Mucosa of rectum (tissue), 2 donors: ENCODE measurements around the gene VIPR1.

ENCODE experiments used
- H3K27ac ChIP-seq, 2 donors: one replicate each; pipeline ENCODE4 v1.7.0; 2013; ENCODE audit warnings: inconsistent platforms in 2 of 2, low read depth in 2 of 2, low read length in 2 of 2
- H3K27me3 ChIP-seq, 2 donors: one replicate each; pipeline ENCODE4 v1.7.0; 2013; ENCODE audit warnings: low read length in 2 of 2; ENCODE audit not compliant: control insufficient read depth in 2 of 2, insufficient read depth in 2 of 2
- H3K36me3 ChIP-seq, 2 donors: one replicate each; pipeline ENCODE4 v1.7.0; 2013; ENCODE audit warnings: low read length in 2 of 2; ENCODE audit not compliant: control insufficient read depth in 2 of 2, insufficient read depth in 2 of 2
- H3K4me1 ChIP-seq, 2 donors: one replicate each; pipeline ENCODE4 v1.7.0; 2013; ENCODE audit warnings: low read length in 2 of 2, mild to moderate bottlenecking in 1 of 2; ENCODE audit not compliant: control insufficient read depth in 2 of 2, insufficient read depth in 2 of 2
- H3K4me3 ChIP-seq, 2 donors: one replicate each; pipeline ENCODE4 v1.7.0; 2013; ENCODE audit warnings: low read length in 2 of 2
- H3K9ac ChIP-seq, 2 donors: one replicate each; pipeline ENCODE4 v1.7.0; 2013; ENCODE audit warnings: low read length in 2 of 2, low read depth in 1 of 2, mild to moderate bottlenecking in 1 of 2
- H3K9me3 ChIP-seq, 2 donors: one replicate each; pipeline ENCODE4 v1.7.0; 2013; ENCODE audit warnings: low read length in 2 of 2; ENCODE audit not compliant: control insufficient read depth in 2 of 2
- donor health status: healthy.
- donor health status: Normal muscosa, but diverticular disease.

The VIPR1 gene

DNA sequence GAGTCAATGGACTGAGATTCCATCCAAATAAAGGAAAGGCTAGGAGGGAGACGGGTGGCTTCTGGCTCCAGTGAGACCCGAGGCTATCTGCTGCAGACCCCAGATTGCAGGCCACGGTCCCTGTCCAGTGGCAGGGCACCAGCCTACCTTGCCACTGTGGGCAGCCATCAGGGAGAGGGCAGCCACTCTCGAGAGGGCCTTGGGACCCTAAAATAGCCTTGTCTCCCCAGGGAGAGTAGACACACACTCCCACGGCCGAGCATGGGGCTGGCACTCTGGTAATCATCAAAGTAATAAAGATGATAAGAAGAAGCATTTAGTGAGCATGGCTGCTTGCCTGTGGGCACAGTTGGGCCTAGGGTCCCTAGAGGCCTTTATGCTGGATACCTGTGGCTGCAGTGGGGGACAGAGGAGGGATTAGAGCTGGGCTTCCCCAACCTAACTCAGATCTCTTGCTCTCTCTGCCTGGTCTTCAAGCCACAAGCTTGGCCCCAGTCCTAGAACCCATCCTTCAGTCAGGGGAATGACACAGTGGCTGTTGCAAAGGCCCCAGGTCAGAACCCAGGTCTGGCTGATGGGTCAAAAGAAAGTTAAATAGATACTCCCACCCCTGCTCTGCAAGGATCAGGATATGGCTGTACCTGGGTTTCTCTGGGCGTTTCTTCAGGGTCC, 9.2 kb upstream of the VIPR1 start:
- Histone ChIP-seq H3K27me3 (peaks cover 1 to 7% of the 10 kb centered on the region in 2 donors), H3K27ac (no peak overlapping the region), H3K4me1 (peaks cover 16 to 26% of the 10 kb centered on the region in 2 donors), H3K4me3 (no peak overlapping the region), H3K36me3 (no peaks in the 10 kb centered on the region), H3K9me3 (no peaks in the 10 kb centered on the region), H3K9ac (no peak overlapping the region)

DNA sequence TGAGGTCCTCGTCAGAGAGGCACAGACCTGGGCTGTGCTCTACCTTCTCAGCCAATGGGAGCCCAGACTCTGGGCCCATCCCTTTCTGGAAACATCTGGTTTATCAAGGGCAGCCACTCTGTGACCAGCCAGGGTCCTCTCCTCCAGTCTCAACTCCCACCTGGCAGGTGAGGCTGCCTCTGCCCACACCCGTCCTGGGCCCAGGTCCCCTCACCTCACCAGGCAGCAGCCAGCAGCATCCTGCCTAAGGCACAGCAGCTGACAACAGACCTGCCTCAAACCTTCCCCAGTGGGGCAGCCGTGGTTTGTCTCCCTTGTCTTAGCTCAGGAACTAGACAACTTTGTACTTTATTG, 8.7 kb upstream of the VIPR1 start:
- Histone ChIP-seq H3K9ac (no peak overlapping the region), H3K27ac (no peak overlapping the region), H3K9me3 (no peaks in the 10 kb centered on the region), H3K4me3 (no peak overlapping the region), H3K27me3 (peaks cover 6 to 13% of the 10 kb centered on the region in 2 donors), H3K36me3 (no peaks in the 10 kb centered on the region), H3K4me1 (peaks cover 16 to 26% of the 10 kb centered on the region in 2 donors)

DNA sequence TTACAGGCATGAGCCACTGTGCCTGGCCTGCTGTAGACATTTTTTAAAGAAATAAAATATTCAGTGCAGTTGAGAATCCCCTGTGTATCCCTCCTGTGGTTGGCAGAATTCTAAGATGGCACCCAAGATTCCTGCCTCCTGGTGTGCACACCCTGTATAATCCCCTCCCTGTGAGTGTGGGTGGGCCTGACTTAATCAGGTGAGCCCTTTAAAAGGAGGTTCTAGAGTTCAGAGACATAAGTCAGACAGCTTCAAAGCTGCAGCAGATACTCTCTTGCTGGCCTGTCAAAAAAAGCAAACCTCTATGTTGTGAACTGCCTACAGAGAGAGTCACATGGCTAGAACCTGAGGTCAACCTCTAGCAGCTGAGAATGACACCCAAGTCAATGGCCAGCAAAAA, 7.0 kb upstream of the VIPR1 start:
- Histone ChIP-seq H3K4me1 (peaks cover 10 to 16% of the 10 kb centered on the region in 2 donors), H3K27me3 (peaks cover 19 to 28% of the 10 kb centered on the region in 2 donors), H3K36me3 (no peaks in the 10 kb centered on the region), H3K9me3 (no peaks in the 10 kb centered on the region), H3K4me3 (no peak overlapping the region), H3K27ac (no peak overlapping the region), H3K9ac (no peak overlapping the region)

DNA sequence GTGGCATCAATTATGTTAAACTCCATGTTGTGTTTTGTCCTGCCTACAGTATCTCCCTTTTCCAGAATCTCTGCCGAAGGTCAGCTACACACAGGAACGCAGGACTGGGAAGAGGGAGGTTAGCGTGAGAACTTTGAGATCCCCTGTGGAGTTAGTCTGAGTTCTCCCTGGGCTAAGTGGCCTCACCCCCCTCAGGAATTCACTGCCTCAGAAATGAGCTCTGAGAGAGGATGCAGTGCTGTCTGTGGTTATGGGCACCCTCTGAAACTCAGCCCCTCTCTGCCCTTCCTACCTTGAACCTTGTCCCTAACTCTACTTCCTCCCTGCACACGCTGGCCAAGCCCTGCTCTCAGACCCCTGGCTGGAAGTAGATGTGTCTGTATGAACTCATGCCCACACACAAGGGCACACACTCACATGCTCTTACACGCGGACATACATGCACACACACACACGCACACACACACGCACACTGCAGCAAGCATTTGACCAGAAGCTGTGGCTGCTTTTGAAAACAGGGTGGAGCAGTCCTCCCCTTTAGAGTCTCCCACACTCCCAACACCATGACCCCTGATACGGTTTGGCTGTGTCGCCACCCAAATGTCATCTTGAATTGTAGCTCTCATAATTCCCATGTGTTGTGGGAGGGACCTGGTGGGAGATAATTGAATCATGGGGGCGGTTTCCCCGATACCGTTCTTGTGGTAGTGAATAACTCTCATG, 5.3 kb upstream of the VIPR1 start:
- no peak overlapping the region for H3K9ac ChIP-seq
- H3K36me3 ChIP-seq, result no peaks in the 10 kb centered on the region
- H3K4me1 ChIP-seq, result peaks cover 20 to 22% of the 10 kb centered on the region in 2 donors
- H3K4me3 ChIP-seq, result no peak overlapping the region
- no peak overlapping the region for H3K27ac ChIP-seq
- H3K9me3 ChIP-seq, result no peaks in the 10 kb centered on the region
- peaks cover 32 to 40% of the 10 kb centered on the region in 2 donors for H3K27me3 ChIP-seq

DNA sequence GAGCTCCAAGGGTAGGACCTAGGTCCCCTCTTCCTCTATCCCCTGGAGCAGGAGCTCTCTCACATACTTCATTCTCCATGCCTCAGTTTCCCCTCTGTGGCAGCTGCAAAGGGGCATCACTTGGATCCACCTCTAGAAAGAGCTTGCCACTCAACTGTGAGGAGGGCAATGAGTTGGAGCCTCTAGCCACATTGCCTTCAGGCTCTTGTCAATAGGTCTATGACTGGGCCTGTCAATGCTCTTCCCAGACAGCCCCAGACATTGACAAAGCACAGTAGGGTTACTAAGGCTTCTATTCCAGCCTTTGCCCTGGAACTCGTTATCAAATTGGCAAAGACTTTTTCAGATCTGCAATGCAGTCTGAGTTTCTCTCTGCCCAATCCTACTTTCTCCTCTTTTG, 4.4 kb upstream of the VIPR1 start:
- Histone ChIP-seq H3K4me3 (no peak overlapping the region), H3K27ac (peak overlapping the region in 1 of 2 donors; percentile 9), H3K36me3 (no peaks in the 10 kb centered on the region), H3K9ac (no peak overlapping the region), H3K9me3 (no peaks in the 10 kb centered on the region), H3K27me3 (peaks cover 32 to 37% of the 10 kb centered on the region in 2 donors), H3K4me1 (peaks cover 22 to 23% of the 10 kb centered on the region in 2 donors)

DNA sequence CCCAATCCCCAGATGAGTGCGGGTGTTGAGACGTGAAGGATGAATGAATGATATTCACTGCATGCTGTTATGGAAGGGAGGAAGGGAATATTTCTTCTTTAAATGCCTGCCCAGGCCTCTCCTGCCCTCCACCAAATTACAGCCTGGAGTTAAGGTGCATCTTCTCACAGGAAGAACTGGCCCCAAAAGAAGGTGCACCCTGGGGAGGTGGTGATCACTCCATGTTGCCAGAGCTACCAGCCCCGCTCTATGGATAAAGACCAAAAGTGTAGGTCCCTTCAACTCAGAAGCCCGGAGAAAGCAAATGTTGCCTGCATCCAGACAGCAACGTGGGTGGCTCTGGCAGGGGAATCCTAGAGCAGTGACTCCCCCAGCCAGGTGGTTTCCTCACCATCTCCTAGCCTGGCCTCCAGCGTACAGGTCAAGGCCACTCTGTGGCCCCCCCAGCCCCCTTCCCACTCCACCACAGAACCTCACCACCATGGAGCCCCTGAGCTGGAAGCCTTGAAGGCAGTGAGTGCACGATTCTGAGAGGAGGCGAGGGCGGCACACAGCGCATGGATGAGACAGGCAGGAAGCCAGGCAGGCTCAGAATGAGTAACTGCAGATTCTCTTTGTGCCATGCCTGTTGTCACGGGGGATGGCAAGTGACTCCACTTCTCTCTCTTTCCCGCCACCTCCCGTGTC, 3.5 kb upstream of the VIPR1 start:
- Histone ChIP-seq H3K4me3 (no peak overlapping the region), H3K9me3 (no peaks in the 10 kb centered on the region), H3K36me3 (no peaks in the 10 kb centered on the region), H3K27ac (no peak overlapping the region), H3K9ac (no peak overlapping the region), H3K4me1 (peaks cover 24 to 32% of the 10 kb centered on the region in 2 donors), H3K27me3 (peaks cover 32 to 37% of the 10 kb centered on the region in 2 donors)

DNA sequence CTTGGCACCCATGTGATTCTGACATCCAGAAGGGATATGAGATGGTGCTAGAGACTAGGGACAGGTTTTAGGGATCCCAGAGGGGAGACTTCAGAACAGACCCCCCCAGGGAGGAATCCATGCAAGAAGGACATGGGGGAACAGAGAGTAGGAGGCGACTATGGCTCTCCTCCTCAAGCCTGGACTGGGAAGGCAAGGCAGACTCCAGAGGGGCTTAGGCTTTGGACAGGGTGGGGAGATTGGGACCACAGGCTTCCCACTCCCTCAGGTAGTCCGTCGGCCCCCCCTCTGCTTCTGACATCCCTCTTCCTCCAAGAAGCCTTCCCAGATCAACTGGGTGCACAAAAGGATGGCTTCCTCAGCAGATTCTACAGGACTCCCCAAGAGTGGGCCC, 3.0 kb upstream of the VIPR1 start:
- Histone ChIP-seq H3K4me1 (peaks cover 26 to 37% of the 10 kb centered on the region in 2 donors), H3K27me3 (peaks cover 32 to 37% of the 10 kb centered on the region in 2 donors), H3K27ac (no peak overlapping the region), H3K9me3 (no peaks in the 10 kb centered on the region), H3K4me3 (no peak overlapping the region), H3K9ac (no peak overlapping the region), H3K36me3 (no peaks in the 10 kb centered on the region)

DNA sequence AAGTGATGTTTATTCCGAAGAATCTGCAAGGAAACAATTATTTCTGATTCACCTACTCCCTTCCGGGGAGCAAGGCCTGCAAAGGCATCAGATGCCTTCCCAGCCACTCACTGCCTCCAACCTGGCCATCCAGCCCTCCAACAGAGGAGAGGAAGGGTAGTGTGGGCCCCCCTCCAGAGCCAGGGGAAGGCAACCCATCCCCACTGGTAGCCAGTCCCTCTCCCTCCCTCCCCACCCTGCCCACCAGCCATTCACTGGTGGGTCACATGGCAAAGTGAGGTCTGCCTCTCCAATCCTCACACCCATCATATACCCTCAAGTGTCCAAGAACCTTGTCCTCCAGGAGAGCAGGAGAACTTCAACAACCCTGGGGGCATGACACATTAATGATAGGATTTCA, 2.4 kb upstream of the VIPR1 start:
- peaks cover 32 to 37% of the 10 kb centered on the region in 2 donors for H3K27me3 ChIP-seq
- H3K9ac ChIP-seq, result no peak overlapping the region
- no peaks in the 10 kb centered on the region for H3K36me3 ChIP-seq
- H3K27ac ChIP-seq, result no peak overlapping the region
- H3K4me1 ChIP-seq, result peaks cover 26 to 41% of the 10 kb centered on the region in 2 donors
- H3K4me3 ChIP-seq, result no peak overlapping the region
- no peaks in the 10 kb centered on the region for H3K9me3 ChIP-seq

DNA sequence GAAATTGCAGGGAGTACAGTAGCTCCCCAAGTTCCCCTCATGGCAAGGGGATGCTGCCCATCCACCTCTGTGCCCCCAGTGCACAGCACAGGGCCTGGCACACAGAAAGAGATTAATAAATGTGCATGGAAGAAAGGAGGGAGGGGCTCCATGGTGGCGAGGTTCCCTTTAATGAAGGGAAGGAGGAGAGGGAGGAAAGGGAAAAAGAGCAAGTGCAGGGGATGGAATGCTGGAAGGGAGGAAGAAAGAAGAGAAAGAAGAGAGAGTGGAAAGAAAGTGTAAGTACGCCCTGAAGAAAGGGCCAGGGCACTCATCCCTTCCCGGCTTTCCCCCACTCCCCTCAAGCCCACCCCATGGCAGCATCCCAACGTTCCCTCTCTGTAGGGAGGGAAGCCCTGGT, 1.5 kb upstream of the VIPR1 start:
- Histone ChIP-seq H3K9ac (peak overlapping the region in 1 of 2 donors; percentile 86), H3K4me1 (peaks cover 34 to 49% of the 10 kb centered on the region in 2 donors), H3K27me3 (peaks cover 32 to 37% of the 10 kb centered on the region in 2 donors), H3K9me3 (no peaks in the 10 kb centered on the region), H3K36me3 (no peaks in the 10 kb centered on the region), H3K4me3 (peak overlapping the region in 1 of 2 donors; percentile 85), H3K27ac (peak overlapping the region in 1 of 2 donors; percentile 79)

DNA sequence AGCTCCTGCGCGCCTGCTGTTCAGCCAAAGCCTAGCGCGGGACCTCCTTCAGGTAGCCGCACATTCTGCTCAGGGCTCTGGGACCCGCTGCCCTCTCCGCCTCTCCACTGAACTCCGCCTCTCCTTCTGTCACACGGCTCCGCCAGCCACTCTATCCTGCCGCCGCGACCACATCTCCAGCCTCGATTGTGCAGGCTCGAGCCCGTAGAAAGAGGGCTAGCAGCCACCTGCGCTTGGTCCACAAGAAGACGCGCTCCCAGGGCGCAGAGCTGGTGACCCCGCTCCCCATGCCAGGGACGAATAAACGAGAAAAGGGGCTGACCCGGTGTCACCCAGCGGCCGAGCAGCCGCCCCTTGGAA, 1.1 kb upstream of the VIPR1 start:
- no peaks in the 10 kb centered on the region for H3K36me3 ChIP-seq
- H3K9me3 ChIP-seq, result no peaks in the 10 kb centered on the region
- H3K4me1 ChIP-seq, result peaks cover 38 to 53% of the 10 kb centered on the region in 2 donors
- H3K27ac ChIP-seq, result peak overlapping the region; percentile 16 to 79
- peak overlapping the region; percentile 69 to 85 for H3K4me3 ChIP-seq
- H3K27me3 ChIP-seq, result peaks cover 32 to 37% of the 10 kb centered on the region in 2 donors
- H3K9ac ChIP-seq, result peak overlapping the region in 1 of 2 donors; percentile 86
